Measurements from ENCODE around the gene MAGI3.

DNA sequence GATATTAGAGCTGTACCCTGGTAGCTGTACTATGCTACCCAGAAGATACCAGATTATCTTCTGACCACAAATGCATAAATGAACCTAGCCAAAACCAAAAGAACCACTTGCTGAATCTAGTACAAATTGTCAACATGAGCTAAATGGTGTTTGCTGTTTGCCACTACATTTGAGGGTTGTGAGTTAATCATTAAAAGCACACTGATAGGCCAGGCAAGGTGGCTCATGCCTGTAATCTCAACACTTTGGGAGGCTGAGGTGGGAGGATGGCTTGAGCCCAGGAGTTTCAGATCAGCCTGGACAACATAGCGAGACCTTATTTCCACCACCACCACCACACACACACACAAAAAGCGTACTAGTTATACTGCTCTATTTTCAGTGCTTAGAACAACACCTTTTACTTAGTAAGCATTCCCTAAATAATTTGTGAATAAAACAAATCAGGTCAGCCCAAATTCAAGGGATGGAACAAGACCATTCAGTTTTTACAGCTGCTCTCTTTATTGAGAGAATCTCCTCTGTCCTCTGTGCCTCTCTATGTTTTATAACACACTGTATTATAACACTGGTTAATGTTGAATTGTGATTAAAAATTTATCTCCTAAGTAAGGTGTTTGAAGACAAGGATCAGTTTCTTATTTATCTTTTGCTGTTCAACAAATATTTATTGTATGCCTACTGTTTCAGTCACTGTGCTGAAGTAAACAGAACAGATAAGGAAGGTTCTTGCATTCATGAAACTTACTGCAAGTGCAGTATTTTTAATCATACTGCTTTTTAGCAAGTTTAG, 44.0 kb downstream of the MAGI3 start:
- TF ChIP-seq, protein P1, sequence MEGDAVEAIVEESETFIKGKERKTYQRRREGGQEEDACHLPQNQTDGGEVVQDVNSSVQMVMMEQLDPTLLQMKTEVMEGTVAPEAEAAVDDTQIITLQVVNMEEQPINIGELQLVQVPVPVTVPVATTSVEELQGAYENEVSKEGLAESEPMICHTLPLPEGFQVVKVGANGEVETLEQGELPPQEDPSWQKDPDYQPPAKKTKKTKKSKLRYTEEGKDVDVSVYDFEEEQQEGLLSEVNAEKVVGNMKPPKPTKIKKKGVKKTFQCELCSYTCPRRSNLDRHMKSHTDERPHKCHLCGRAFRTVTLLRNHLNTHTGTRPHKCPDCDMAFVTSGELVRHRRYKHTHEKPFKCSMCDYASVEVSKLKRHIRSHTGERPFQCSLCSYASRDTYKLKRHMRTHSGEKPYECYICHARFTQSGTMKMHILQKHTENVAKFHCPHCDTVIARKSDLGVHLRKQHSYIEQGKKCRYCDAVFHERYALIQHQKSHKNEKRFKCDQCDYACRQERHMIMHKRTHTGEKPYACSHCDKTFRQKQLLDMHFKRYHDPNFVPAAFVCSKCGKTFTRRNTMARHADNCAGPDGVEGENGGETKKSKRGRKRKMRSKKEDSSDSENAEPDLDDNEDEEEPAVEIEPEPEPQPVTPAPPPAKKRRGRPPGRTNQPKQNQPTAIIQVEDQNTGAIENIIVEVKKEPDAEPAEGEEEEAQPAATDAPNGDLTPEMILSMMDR (conservative IDR thresholded peaks at IDR 0.05; ENCODE audit: low read depth, low read length) = no peak
- TF ChIP-seq EZH2 (IDR thresholded peaks at IDR 0.05; ENCODE audit: low read length, unreplicated experiment) = no peak
- TF ChIP-seq EZH2phosphoT487 (IDR thresholded peaks at IDR 0.05; ENCODE audit: borderline replicate concordance, low read length) = no peak

Data from PC-3 (cell line).